Ishikawa (cell line): ENCODE measurements around the gene LRRC32.

ENCODE experiments used
- CEBPB ChIP-seq: IDR thresholded peaks from 2 replicates; pipeline ENCODE4 v1.6.1; 2012
- CREB1 ChIP-seq: IDR thresholded peaks from 2 replicates; pipeline ENCODE4 v1.6.1; 2012; ENCODE audit warnings: low read depth
- EGR1 ChIP-seq: IDR thresholded peaks from 2 replicates; pipeline ENCODE4 v1.6.1; 2012
- EP300 ChIP-seq: IDR thresholded peaks from 2 replicates; pipeline ENCODE4 v1.6.1; 2012; ENCODE audit warnings: borderline replicate concordance
- FOXM1 ChIP-seq: IDR thresholded peaks from 2 replicates; pipeline ENCODE4 v1.6.1; 2012; ENCODE audit warnings: low read depth, borderline replicate concordance
- NFIC ChIP-seq: IDR thresholded peaks from 2 replicates; pipeline ENCODE4 v1.6.1; 2012
- RAD21 ChIP-seq: IDR thresholded peaks from 2 replicates; pipeline ENCODE4 v1.6.1; 2012; ENCODE audit warnings: low read depth
- TAF1 ChIP-seq: IDR thresholded peaks from 2 replicates; pipeline ENCODE4 v1.6.1; 2012; ENCODE audit warnings: low read depth, mild to moderate bottlenecking
- TCF12 ChIP-seq: IDR thresholded peaks from 2 replicates; pipeline ENCODE4 v1.6.1; 2012; ENCODE audit warnings: low read depth
- TEAD4 ChIP-seq: IDR thresholded peaks from 2 replicates; pipeline ENCODE4 v1.6.1; 2012
- YY1 ChIP-seq: IDR thresholded peaks from 2 replicates; pipeline ENCODE4 v1.6.1; 2012; ENCODE audit warnings: low read depth
- ZBTB7A ChIP-seq: IDR thresholded peaks from 2 replicates; pipeline ENCODE4 v1.6.1; 2012; ENCODE audit warnings: low read depth
- TF ChIP-seq, protein P1 (sequence below): IDR thresholded peaks from 2 replicates; pipeline ENCODE4 v1.6.1; 2012
- TF ChIP-seq, protein P2 (sequence below): IDR thresholded peaks from 2 replicates; pipeline ENCODE4 v1.6.1; 2012
- TF ChIP-seq, protein P3 (sequence below): IDR thresholded peaks from 2 replicates; pipeline ENCODE4 v1.6.1; 2012; ENCODE audit warnings: low read depth, mild to moderate bottlenecking

The LRRC32 gene, protein sequence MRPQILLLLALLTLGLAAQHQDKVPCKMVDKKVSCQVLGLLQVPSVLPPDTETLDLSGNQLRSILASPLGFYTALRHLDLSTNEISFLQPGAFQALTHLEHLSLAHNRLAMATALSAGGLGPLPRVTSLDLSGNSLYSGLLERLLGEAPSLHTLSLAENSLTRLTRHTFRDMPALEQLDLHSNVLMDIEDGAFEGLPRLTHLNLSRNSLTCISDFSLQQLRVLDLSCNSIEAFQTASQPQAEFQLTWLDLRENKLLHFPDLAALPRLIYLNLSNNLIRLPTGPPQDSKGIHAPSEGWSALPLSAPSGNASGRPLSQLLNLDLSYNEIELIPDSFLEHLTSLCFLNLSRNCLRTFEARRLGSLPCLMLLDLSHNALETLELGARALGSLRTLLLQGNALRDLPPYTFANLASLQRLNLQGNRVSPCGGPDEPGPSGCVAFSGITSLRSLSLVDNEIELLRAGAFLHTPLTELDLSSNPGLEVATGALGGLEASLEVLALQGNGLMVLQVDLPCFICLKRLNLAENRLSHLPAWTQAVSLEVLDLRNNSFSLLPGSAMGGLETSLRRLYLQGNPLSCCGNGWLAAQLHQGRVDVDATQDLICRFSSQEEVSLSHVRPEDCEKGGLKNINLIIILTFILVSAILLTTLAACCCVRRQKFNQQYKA

DNA sequence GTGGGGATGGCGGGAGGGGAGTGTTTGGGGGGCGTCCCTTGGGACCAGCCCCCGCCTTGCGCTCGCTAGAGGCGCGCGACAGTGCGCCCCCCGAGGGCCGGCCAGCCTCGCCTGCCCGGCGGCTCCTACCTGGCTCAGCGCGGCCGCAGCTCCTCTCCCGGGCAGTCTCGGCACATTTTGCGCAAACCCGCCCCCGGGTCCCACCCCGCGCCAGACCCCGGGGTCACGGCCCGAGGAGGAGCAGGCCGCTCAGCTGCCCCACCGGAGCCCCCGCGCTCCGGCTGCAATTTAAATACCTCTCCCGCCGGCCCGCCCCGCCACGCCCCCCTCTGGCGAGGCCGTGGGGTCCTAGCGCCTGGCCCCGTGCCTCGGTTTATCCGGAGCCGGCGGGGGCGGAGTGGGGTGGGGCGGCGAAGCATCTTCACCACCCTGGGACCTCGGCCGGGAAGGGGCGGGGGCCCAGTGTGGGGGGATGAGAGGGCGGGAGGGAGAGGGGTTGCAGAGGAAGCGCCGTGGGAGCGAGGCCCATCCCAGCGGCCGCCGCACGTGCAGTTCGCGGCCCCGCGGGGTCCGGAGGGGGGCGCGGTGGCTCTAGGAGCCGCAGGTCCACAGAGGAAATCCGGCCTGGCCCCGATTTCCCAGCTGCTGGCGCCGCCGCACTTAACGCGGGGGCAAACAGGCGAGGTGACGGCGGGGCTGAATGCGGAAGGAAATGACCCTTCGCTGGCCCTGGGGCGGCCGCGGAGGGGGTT lies at the start of gene LRRC32:
LRRC32 (minus strand) TSS at position 263 of the 752 bp plus-strand sequence. CDS start 4,793 bp downstream, outside the sequence.
- peak; percentile 47; the same call in 1 of the 2 replicates for TF ChIP-seq ZBTB7A
- no peak for TF ChIP-seq TCF12

DNA sequence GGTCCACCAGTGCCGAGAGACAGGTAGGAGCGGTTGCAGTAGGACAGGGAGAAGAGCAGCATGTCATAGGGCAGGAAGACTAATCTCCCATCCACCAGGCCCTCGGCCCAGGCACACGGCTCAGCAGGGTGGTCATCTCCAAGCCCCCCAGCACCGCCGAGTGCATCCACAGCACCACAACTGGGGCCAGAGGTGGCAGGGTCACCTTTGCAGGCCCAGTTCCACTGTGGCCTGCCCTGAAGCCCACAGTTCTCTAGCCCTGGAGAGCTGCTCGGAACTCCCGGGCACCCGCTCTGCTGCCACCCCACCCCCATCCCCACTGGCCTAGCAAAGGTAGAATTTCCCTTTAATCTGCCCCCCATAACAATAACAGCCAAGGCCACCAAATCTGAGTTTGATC lies 49.1 kb upstream of the LRRC32 start:
- TF ChIP-seq RAD21 (no peak), ZBTB7A (no peak), TAF1 (no peak), FOXM1 (no peak), EGR1 (no peak), TCF12 (no peak), CEBPB (no peak), CREB1 (no peak), NFIC (no peak), YY1 (no peak), EP300 (no peak), TEAD4 (no peak)
- TF ChIP-seq, protein P1, sequence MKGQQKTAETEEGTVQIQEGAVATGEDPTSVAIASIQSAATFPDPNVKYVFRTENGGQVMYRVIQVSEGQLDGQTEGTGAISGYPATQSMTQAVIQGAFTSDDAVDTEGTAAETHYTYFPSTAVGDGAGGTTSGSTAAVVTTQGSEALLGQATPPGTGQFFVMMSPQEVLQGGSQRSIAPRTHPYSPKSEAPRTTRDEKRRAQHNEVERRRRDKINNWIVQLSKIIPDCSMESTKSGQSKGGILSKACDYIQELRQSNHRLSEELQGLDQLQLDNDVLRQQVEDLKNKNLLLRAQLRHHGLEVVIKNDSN: no peak
- TF ChIP-seq, protein P2, sequence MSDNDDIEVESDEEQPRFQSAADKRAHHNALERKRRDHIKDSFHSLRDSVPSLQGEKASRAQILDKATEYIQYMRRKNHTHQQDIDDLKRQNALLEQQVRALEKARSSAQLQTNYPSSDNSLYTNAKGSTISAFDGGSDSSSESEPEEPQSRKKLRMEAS: no peak
- TF ChIP-seq, protein P3, sequence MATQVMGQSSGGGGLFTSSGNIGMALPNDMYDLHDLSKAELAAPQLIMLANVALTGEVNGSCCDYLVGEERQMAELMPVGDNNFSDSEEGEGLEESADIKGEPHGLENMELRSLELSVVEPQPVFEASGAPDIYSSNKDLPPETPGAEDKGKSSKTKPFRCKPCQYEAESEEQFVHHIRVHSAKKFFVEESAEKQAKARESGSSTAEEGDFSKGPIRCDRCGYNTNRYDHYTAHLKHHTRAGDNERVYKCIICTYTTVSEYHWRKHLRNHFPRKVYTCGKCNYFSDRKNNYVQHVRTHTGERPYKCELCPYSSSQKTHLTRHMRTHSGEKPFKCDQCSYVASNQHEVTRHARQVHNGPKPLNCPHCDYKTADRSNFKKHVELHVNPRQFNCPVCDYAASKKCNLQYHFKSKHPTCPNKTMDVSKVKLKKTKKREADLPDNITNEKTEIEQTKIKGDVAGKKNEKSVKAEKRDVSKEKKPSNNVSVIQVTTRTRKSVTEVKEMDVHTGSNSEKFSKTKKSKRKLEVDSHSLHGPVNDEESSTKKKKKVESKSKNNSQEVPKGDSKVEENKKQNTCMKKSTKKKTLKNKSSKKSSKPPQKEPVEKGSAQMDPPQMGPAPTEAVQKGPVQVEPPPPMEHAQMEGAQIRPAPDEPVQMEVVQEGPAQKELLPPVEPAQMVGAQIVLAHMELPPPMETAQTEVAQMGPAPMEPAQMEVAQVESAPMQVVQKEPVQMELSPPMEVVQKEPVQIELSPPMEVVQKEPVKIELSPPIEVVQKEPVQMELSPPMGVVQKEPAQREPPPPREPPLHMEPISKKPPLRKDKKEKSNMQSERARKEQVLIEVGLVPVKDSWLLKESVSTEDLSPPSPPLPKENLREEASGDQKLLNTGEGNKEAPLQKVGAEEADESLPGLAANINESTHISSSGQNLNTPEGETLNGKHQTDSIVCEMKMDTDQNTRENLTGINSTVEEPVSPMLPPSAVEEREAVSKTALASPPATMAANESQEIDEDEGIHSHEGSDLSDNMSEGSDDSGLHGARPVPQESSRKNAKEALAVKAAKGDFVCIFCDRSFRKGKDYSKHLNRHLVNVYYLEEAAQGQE: no peak

DNA sequence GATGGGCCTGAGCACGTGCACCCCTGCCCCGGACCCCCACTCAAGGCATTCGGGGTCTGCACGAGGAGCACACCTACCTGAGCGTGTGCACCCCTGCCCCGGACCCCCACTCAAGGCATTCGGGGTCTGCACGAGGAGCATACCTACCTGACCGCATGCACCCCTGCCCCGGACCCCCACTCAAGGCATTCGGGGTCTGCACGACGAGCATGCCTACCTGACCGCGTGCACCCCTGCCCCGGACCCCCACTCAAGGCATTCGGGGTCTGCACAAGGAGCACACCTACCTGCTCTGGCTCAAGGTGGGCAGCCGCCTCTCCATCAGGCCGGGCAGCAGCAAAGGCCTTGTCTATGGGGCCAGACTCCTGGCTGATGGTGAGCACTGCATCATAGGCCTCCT lies 48.7 kb upstream of the LRRC32 start:
- TF ChIP-seq, protein P2: no peak
- no peak for TF ChIP-seq TCF12
- no peak for TF ChIP-seq EP300
- no peak for TF ChIP-seq FOXM1
- no peak for TF ChIP-seq TEAD4
- no peak for TF ChIP-seq EGR1
- TF ChIP-seq RAD21: no peak
- no peak for TF ChIP-seq NFIC
- TF ChIP-seq CREB1: no peak
- TF ChIP-seq, protein P1: no peak
- TF ChIP-seq YY1: no peak
- no peak for TF ChIP-seq ZBTB7A
- no peak for TF ChIP-seq TAF1
- no peak for TF ChIP-seq CEBPB
- TF ChIP-seq, protein P3: no peak

DNA sequence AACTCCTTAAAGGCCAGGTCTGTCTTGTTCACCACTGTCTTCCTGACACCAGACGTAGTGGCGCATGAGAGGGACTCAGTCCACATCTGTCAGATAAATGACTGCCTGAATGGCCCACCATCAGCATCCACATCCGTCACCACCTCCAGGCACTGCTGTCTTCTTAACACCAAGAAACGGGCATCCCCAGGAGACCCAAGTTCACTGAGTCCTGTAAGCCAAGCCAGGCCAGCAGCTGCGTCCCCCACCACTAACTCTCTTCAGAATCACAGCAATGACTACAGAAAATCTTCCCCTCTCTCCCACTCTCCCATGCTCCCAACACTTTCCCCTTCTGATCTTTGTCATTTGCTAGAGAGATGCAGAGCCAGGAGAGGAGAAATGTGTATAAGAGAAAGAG lies 47.3 kb upstream of the LRRC32 start:
- TF ChIP-seq FOXM1: no peak
- TF ChIP-seq, protein P3: no peak
- no peak for TF ChIP-seq EGR1
- no peak for TF ChIP-seq EP300
- TF ChIP-seq, protein P2: no peak
- TF ChIP-seq ZBTB7A: no peak
- no peak for TF ChIP-seq CEBPB
- no peak for TF ChIP-seq RAD21
- TF ChIP-seq CREB1: no peak
- no peak for TF ChIP-seq YY1
- TF ChIP-seq TCF12: no peak
- TF ChIP-seq, protein P1: no peak
- TF ChIP-seq TAF1: no peak
- no peak for TF ChIP-seq TEAD4
- TF ChIP-seq NFIC: no peak
